ENCODE results near the gene ZNF497.

GRCh38 chr19:58367698-58368454 is 5.3 kb upstream of the ZNF497 start:
- TF ChIP-seq CTCF (IDR thresholded peaks at IDR 0.05), result no peak
- TF ChIP-seq POLR2A (IDR thresholded peaks at IDR 0.05), result no peak

Data from adrenal gland (tissue), 5 donors.